Measurements from ENCODE around the gene APPL2.
A peak's percentile ranks its signal among the peaks of the same experiment; 100 is the strongest.
"Not testable (repeated sequence)": the region's sequence is repeated elsewhere in the genome, so short reads cannot be mapped to it uniquely, and the experiment has no call there.

APPL2 gene

GRCh38 chr12:105235732-105236476 lies at the start of gene APPL2:
Gene APPL2 (minus strand): TSS chr12:105236174. CDS start chr12:105236012, 162 bp downstream.
- DNase-seq = peak; percentile 94

- no peak for DNase-seq
These were observed 49.4 kb upstream of the APPL2 start for GRCh38 chr12:105285378-105285777.

GRCh38 chr12:105281694-105282049 lies 45.7 kb upstream of the APPL2 start:
- no peak for DNase-seq

GRCh38 chr12:105280966-105281693 lies 45.2 kb upstream of the APPL2 start:
- no peak for DNase-seq

- DNase-seq = peak; percentile 5
These were observed 43.6 kb upstream of the APPL2 start for GRCh38 chr12:105279460-105280056.

- DNase-seq = no peak
These were observed 42.2 kb upstream of the APPL2 start for GRCh38 chr12:105278043-105278697.

- no peak for DNase-seq
These were observed 40.2 kb upstream of the APPL2 start for GRCh38 chr12:105275997-105276733.

- DNase-seq = no peak
These were observed 38.6 kb upstream of the APPL2 start for GRCh38 chr12:105274571-105274970.

GRCh38 chr12:105273601-105274000 lies 37.6 kb upstream of the APPL2 start:
- no peak for DNase-seq

GRCh38 chr12:105272814-105273416 lies 36.9 kb upstream of the APPL2 start:
- DNase-seq = no peak

- DNase-seq = no peak
These were observed 36.2 kb upstream of the APPL2 start for GRCh38 chr12:105272152-105272551.

- no peak for DNase-seq
These were observed 35.4 kb upstream of the APPL2 start for GRCh38 chr12:105271364-105271763.

- DNase-seq = no peak
These were observed 34.8 kb upstream of the APPL2 start for GRCh38 chr12:105270671-105271255.

- DNase-seq = no peak
These were observed 31.7 kb upstream of the APPL2 start for GRCh38 chr12:105267711-105268110.

GRCh38 chr12:105264771-105265170 lies 28.8 kb upstream of the APPL2 start:
- DNase-seq = no peak

- DNase-seq = no peak
These were observed 26.6 kb upstream of the APPL2 start for GRCh38 chr12:105262461-105263184.

- no peak for DNase-seq
These were observed 25.0 kb upstream of the APPL2 start for GRCh38 chr12:105261010-105261409.

- DNase-seq = no peak
These were observed 23.3 kb upstream of the APPL2 start for GRCh38 chr12:105259226-105259625.

GRCh38 chr12:105257321-105257728 lies 21.4 kb upstream of the APPL2 start:
- no peak for DNase-seq

GRCh38 chr12:105256921-105257320 lies 20.9 kb upstream of the APPL2 start:
- DNase-seq = no peak

GRCh38 chr12:105256431-105256830 lies 20.5 kb upstream of the APPL2 start:
- not testable (repeated sequence) for DNase-seq

Data from midbrain (tissue), 1 donor.